ENCODE data around the gene VAV2.

Gene VAV2

DNA sequence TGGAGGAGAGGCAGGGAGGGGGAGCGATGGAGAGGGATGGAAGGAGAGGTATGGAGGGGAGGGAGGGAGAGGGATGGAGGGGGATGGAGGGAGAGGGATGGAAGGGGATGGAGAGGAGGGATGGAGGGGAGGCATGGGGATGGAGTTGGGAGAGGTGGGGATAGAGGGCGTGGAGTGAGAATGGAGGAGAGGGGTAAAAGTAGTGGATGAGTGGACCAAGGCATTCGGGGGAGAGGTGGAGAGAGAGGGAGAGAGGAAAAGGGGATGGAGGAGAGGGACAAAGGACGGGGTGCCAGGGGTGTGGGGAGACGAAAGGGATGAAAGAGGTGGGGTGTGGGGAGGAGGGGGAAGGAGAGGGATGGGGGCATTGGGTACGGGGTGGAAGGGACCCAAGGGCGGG is 100.4 kb downstream of the VAV2 start:
- Histone ChIP-seq H3K9ac (no peak overlapping the region), H3K4me3 (no peak overlapping the region), H4K20me1 (peaks cover 24 to 74% (median 63%) of the 10 kb centered on the region in 11 experiments; a peak in 21 of 22 replicates), H3K27ac (no peak overlapping the region), H3K9me3 (replicated peaks in 1 of 11) (no peaks in the 10 kb centered on the region), H3K4me2 (no peak overlapping the region), H3K27me3 (no peaks in the 10 kb centered on the region), H3K4me1 (peaks cover 22 to 50% (median 45%) of the 10 kb centered on the region in 10 experiments), H3K36me3 (peaks cover 0 to 17% (median 0%) of the 10 kb centered on the region in 11 experiments; a peak in 4 of 22 replicates)
- no peak for TF ChIP-seq Cebpa-rat (IDR thresholded peaks at IDR 0.05)

DNA sequence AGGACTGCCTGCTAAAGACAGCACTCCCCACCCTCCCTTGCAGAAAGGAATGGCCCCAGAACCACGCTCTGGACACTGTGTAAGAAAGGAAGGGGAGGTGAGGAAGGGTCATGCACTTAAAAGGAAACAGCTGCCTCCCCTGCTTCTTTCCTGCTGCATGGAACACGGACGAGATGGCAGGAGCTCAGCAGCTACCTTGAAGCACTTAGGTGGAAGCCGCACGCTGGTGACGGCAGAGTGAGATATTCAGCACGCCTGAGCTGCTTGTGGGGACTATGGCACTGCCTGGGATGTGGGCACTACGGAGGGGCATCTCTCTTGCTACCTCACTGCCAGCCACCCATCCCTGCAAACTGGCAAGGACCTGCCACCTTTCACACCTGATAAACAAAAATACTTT is 101.5 kb downstream of the VAV2 start:
- Histone ChIP-seq H3K4me2 (peak overlapping the region in 4 of 11 experiments; percentile 67 to 91 (median 82); a peak in 5 of 22 replicates), H4K20me1 (peaks cover 35 to 85% (median 74%) of the 10 kb centered on the region in 11 experiments; a peak in 21 of 22 replicates), H3K9ac (no peak overlapping the region), H3K4me1 (peaks cover 25 to 62% (median 56%) of the 10 kb centered on the region in 10 experiments), H3K9me3 (replicated peaks in 1 of 11) (no peaks in the 10 kb centered on the region), H3K4me3 (no peak overlapping the region), H3K27ac (no peak overlapping the region), H3K27me3 (no peaks in the 10 kb centered on the region), H3K36me3 (peaks cover 0 to 17% (median 0%) of the 10 kb centered on the region in 11 experiments; a peak in 4 of 22 replicates)
- TF ChIP-seq Cebpa-rat (IDR thresholded peaks at IDR 0.05): no peak

DNA sequence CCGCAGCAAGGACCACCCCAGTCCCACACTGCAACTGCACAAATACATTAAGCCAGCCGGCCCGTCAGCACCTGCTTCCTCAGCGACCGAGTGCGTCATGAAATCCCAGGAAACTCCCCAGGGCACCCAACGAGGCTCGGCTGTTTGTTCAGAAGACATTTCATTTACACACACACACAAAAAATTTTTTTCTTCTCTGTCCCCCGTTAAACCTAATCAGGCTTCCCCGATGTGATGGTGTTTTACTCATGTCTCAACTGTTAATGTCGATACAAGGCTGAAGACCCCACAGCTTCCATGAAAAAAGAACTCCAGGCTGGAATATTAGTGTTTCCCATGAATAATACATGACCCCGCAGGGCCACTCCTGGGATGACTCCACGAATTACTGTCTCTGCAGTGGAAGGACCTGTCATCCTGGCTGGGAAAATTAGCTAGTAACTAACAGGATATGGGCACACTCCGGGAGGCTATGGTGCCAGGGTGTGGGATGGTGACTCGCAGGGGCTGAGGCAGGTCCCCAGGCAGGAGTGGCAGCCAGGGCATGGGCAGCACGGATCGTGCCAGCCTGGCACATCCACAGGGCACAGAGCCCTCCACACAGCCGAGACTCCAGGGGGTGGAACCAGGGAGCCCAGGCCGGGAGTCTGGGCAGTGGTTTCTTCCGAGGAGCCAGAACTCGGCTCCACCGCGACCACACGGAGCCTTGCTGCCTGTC is 102.4 kb downstream of the VAV2 start:
- peaks cover 40 to 88% (median 82%) of the 10 kb centered on the region in 11 experiments; a peak in 21 of 22 replicates for H4K20me1 ChIP-seq
- no peaks in the 10 kb centered on the region for H3K9me3 ChIP-seq (replicated peaks in 1 of 11)
- peak overlapping the region; percentile 28 to 91 (median 71); a peak in 21 of 22 replicates for H3K4me2 ChIP-seq
- H3K4me3 ChIP-seq: no peak overlapping the region
- no peaks in the 10 kb centered on the region for H3K27me3 ChIP-seq
- peaks cover 0 to 15% (median 0%) of the 10 kb centered on the region in 11 experiments; a peak in 4 of 22 replicates for H3K36me3 ChIP-seq
- peak overlapping the region in 3 of 11 experiments; percentile 19 to 48 (median 19); a peak in 3 of 22 replicates for H3K9ac ChIP-seq
- H3K4me1 ChIP-seq: peaks cover 25 to 69% (median 64%) of the 10 kb centered on the region in 10 experiments
- peak overlapping the region in 2 of 11 experiments; percentile 39 to 51; a peak in 3 of 22 replicates for H3K27ac ChIP-seq
- TF ChIP-seq Cebpa-rat (IDR thresholded peaks at IDR 0.05): no peak

DNA sequence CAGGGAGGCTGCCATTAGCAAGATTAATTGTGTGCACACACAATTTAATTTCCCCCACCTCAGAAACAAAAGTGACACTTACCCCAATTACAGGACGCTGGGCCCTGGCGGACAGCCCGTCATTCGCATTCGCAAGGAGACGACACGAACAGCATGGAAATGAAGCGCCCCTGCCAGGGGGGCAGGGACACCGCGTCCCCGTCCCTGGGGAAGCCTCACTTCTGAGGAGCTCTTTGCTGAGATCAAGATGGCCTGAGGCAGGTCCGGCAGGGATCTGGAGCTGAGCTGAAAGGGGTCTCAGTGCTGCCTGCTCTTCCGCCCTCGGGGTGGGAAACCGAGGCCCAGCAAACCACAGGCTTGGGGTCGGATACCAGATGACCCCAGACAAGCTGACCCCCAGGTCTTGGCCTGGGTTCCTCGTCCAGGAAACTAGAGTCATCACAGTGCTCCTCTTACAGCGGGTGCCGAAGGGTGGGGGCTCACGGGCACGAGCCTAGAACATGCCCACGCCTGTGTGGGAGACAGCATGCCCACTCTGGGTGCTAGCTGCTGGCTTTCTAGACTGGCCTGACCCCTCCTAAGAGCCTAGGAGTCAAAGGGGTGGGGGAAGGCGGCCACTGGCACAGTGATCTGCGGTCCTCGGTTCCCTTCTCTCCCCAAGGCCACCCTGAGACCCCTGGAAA is 103.2 kb downstream of the VAV2 start:
- TF ChIP-seq Cebpa-rat (IDR thresholded peaks at IDR 0.05): no peak
- Histone ChIP-seq H4K20me1 (peaks cover 42 to 88% (median 82%) of the 10 kb centered on the region in 11 experiments; a peak in 21 of 22 replicates), H3K4me1 (peaks cover 25 to 61% (median 57%) of the 10 kb centered on the region in 10 experiments), H3K27me3 (no peaks in the 10 kb centered on the region), H3K9me3 (replicated peaks in 1 of 11) (no peaks in the 10 kb centered on the region), H3K9ac (peak overlapping the region in 4 of 11 experiments; percentile 19 to 48 (median 29); a peak in 7 of 22 replicates), H3K4me2 (peak overlapping the region; percentile 28 to 91 (median 71); a peak in 21 of 22 replicates), H3K4me3 (no peak overlapping the region), H3K27ac (peak overlapping the region in 3 of 11 experiments; percentile 2 to 48 (median 39); a peak in 5 of 22 replicates), H3K36me3 (peaks cover 0 to 12% (median 0%) of the 10 kb centered on the region in 11 experiments; a peak in 4 of 22 replicates)

DNA sequence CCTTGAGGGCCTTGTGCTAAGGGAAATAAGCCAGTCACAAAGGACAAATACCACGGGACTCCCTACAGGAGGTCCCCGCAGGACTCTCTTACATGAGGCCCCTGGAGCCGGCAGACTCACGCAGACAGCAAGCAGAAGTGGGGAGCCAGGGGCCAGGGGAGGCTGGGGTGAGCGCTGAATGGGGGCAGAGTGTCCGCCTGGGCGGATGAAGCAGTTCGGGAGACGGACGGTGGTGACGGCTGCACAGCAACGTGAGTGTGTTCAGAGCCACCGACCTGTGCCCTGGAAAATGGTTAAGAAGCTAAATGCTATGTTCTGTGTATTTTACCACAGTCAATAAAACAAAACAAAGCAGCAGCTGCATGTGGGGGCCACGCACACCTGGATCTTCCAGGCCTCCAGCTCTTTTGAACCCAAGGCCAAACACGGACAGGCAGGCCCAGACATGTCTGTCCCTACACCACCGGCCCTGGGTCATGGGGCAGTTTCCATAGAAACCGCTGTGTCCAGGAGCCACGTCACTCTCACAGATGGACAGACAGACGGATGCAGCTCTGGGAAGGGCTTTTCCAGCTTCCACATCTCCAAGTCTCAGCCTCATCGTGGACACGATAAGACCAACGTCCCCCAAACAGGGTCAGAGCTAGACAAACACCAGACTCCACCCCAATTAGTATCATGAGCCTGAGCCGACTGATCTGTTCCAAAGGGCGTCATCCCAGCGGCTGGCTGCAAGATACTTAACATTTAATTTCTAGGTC is 103.9 kb downstream of the VAV2 start:
- H3K4me1 ChIP-seq: peaks cover 25 to 60% (median 56%) of the 10 kb centered on the region in 10 experiments
- H3K9me3 ChIP-seq (replicated peaks in 1 of 11): no peaks in the 10 kb centered on the region
- no peaks in the 10 kb centered on the region for H3K27me3 ChIP-seq
- H4K20me1 ChIP-seq: peaks cover 42 to 88% (median 82%) of the 10 kb centered on the region in 11 experiments; a peak in 21 of 22 replicates
- H3K4me2 ChIP-seq: peak overlapping the region; percentile 10 to 91 (median 71); a peak in 20 of 22 replicates
- H3K4me3 ChIP-seq: no peak overlapping the region
- no peak for TF ChIP-seq Cebpa-rat (IDR thresholded peaks at IDR 0.05)
- H3K9ac ChIP-seq: peak overlapping the region in 2 of 11 experiments; percentile 19 to 31; a peak in 2 of 22 replicates
- H3K36me3 ChIP-seq: peaks cover 0 to 5% (median 0%) of the 10 kb centered on the region in 11 experiments; a peak in 3 of 22 replicates
- H3K27ac ChIP-seq: peak overlapping the region in 1 of 11 experiments; percentile 39; a peak in 1 of 22 replicates

DNA sequence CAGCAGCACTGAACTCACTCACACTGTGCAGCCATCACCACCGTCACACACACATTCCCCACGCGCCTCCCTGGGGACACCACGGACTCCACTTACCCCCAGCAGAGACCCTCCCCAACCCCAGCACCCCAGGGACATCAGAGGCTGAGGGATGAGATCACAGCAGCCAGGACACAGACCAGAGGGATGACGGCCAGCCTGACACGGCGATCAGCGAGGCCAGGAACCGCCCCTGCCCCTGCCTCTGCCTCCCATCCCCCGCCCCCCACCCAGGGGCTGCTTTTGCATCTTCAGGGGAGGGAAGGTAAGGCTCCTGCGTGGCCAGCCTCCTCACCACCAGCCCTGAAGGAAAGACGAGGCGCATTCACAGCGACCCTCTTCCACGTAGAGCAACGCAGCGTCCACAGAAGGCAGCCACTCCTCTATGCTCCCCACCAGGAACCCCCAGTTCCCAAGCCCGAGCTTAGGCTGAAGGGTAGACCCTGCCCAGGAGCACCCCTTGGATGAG is 104.5 kb downstream of the VAV2 start:
- H3K36me3 ChIP-seq: no peaks in the 10 kb centered on the region
- peak overlapping the region in 2 of 11 experiments; percentile 19 to 31; a peak in 1 of 22 replicates for H3K9ac ChIP-seq
- TF ChIP-seq Cebpa-rat (IDR thresholded peaks at IDR 0.05): no peak
- H3K4me1 ChIP-seq: peaks cover 25 to 63% (median 56%) of the 10 kb centered on the region in 10 experiments
- H4K20me1 ChIP-seq: peaks cover 42 to 88% (median 82%) of the 10 kb centered on the region in 11 experiments; a peak in 21 of 22 replicates
- no peak overlapping the region; a peak in 1 of 22 replicates for H3K27ac ChIP-seq
- H3K4me2 ChIP-seq: peak overlapping the region in 9 of 11 experiments; percentile 46 to 91 (median 78); a peak in 17 of 22 replicates
- no peak overlapping the region for H3K4me3 ChIP-seq
- H3K9me3 ChIP-seq (replicated peaks in 1 of 11): no peaks in the 10 kb centered on the region
- no peaks in the 10 kb centered on the region for H3K27me3 ChIP-seq

DNA sequence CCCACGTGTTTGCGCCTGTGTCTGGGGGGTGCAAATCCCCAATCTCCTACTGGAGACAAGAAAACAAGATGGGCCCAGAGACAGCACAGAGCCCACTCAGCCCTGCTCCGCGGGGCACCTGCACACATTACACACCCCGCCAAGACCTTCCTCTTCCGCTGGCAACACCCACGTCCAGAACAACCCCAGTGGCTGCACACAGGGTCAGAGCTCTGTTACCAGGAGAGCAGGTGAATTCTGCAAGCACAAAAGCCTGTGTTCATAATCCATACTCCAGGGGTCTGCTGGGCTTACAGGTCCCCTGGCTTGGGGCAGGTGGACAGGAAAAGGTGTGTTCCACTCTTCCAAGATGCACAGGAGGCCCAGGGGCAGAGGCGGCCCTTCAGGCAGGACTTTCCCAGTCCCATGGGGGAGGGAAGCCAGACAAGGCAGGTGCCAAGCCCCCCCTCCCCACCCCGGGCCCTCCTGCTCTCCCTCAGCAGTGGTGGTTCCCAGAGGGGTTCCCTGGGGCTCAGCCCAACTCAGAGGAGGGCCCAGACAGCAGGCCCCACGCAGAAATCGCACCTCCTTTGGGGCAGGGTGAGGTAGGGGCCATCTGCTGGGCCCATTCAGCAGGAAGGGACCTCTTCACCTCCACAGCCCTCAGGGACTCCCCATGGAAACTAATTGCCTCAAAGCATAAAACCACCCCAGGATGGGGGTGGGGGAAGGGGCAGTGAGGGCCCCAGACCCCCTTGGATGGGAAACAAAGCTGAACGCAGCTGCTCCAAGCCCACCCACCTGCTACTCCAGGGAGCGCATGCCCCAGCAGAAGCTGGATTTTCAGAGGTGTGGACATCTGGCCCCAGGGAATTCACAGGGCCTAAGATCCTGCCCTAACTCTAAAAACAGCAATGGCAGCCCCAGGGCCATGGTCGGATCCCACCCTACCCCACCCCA is 105.3 kb downstream of the VAV2 start:
- Histone ChIP-seq H3K4me3 (no peak overlapping the region), H3K9me3 (replicated peaks in 1 of 11) (no peaks in the 10 kb centered on the region), H3K27me3 (no peaks in the 10 kb centered on the region), H4K20me1 (peaks cover 46 to 91% (median 85%) of the 10 kb centered on the region in 11 experiments; a peak in 21 of 22 replicates), H3K9ac (peak overlapping the region in 2 of 11 experiments; percentile 6 to 41; a peak in 3 of 22 replicates), H3K27ac (no peak overlapping the region; a peak in 1 of 22 replicates), H3K4me2 (peak overlapping the region in 10 of 11 experiments; percentile 25 to 91 (median 76); a peak in 20 of 22 replicates), H3K36me3 (no peaks in the 10 kb centered on the region), H3K4me1 (peaks cover 25 to 69% (median 56%) of the 10 kb centered on the region in 10 experiments)
- TF ChIP-seq Cebpa-rat (IDR thresholded peaks at IDR 0.05): no peak
